GM19455 (cell line): Measurements from ENCODE around the gene PSPN.

Experiments
- ATAC-seq: cut with Tn5 transposase; IDR thresholded peaks from one replicate; pipeline ENCODE4 v1.9.1; 2021; ENCODE audit not compliant: unreplicated experiment

Gene PSPN

GRCh38 chr19:6333439-6333838, 42.3 kb downstream of the PSPN start, which contains the start of gene ACER1:
TSS of gene ACER1 (minus strand) at chr19:6333612. CDS start at chr19:6333551, 61 bp downstream.
- ATAC-seq = no peak

GRCh38 chr19:6326815-6327214, 48.9 kb downstream of the PSPN start:
- ATAC-seq = no peak

GRCh38 chr19:6325614-6326013, 50.1 kb downstream of the PSPN start:
- no peak for ATAC-seq
